MM.1S (cell line): ENCODE data around the gene RBAK.

Experiments used
- CTCF ChIP-seq: fragments of 300-600 bp; sonication (generic); IDR thresholded peaks from 2 replicates; pipeline ENCODE4 v1.5.1; 2016; ENCODE audit warnings: antibody characterized with exemption, low read length, mixed read lengths
- EZH2 ChIP-seq: fragments of 300-600 bp; sonication (generic); optimal IDR thresholded peaks from 2 replicates; pipeline ENCODE3; 2017; ENCODE audit warnings: low read depth, mild to moderate bottlenecking, antibody characterized with exemption, low read length, mixed read lengths

- no peak for TF ChIP-seq CTCF
- no peak for TF ChIP-seq EZH2
These were observed 71.7 kb downstream of the RBAK start for GRCh38 chr7:5117095-5117970.
